GM18505 (cell line): ENCODE measurements around the gene TST.
"Not testable (repeated sequence)": the region's sequence is repeated elsewhere in the genome, so short reads cannot be mapped to it uniquely, and the experiment has no call there.

Experiments used
- ATAC-seq: cut with Tn5 transposase; IDR thresholded peaks from one replicate; pipeline ENCODE4 v1.9.1; 2021; ENCODE audit not compliant: unreplicated experiment
- POLR2A ChIP-seq: IDR thresholded peaks from 4 replicates; pipeline ENCODE4 v1.6.1; 2011; ENCODE audit warnings: borderline replicate concordance; ENCODE audit not compliant: insufficient read depth, insufficient read length; ENCODE audit errors: extremely low read depth

TST gene

DNA sequence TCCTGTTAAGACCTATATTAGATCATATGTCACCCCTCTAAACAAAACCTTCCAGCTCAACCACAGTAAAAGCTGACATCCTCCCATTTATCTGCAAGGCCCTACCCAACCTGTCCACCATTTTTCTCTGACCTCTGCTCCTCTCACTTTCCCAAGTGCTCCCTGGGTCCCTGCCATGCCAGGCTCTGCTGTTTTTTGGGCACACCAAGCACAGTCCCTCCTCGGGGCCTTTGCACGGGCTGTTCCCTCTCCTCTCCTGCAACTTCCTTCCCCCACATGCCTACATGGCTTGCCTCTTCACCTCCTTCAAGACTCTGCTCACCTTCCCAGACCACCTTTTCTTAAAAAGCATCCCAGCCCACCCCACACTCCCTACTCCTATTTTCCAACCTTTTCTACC, 9.8 kb downstream of the TST start:
- no peak for ATAC-seq

DNA sequence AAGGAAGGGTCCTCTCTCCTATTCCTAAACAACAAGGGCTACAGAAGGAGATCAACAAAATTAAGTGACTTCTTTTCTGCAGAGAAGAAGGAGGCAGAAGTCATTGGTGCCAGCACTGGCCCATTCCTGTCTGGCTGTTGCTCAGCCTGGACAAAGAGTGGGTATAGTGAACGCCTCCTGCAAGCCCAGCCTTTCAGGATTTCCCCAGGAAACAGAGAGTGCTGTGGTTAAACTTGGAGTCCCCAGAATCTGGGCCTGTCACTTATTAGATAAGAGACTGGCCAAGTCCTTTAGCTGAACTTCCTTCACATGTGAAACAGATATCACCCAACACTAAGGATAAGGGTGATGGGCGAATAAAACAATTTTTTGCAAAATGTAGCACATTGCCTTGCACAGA, 10.9 kb downstream of the TST start:
- TF ChIP-seq POLR2A, result no peak
- ATAC-seq, result no peak

More for the DNA sequence above, 9.8 kb downstream of the TST start:
- no peak for TF ChIP-seq POLR2A

DNA sequence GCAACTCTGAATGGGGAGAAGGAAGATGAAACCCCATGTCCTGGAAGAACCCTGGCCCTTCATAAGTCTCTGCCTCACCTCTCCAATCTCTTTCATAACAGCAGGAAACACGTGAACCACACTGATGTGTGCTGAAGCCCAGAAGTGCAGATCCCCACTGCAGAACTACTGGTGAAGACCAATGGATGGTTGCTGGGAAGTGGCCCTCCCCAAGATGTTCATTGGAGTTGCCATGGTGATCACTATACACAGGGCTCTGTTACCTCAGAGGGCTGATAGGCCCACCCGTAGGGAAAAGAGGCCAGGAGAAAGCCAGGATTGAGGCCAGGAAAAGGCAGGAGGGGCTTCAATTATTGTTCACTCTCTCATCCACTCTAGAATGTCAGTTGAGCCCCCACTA, 11.6 kb downstream of the TST start:
- no peak for ATAC-seq
- TF ChIP-seq POLR2A, result no peak

DNA sequence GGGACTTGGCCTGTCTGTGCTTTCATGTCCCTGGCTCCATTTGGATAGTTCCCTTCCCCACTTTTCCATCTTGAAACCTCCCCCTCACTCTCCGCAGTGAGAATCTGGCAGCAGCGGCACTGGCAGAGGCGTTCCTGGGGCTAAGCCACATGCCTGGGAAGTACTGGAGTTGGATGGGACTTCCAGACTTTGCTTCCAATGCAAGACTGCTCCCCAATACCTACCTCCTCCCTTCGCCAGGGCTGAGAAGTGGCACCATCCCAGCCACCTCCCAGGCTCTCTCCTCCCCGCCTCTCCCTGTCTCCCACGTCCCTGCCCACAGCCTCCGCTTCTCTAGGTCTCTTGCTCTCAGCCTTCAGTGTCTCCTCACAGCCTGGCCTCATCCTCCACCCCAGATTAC, 16.6 kb downstream of the TST start:
- TF ChIP-seq POLR2A, result no peak
- no peak for ATAC-seq

DNA sequence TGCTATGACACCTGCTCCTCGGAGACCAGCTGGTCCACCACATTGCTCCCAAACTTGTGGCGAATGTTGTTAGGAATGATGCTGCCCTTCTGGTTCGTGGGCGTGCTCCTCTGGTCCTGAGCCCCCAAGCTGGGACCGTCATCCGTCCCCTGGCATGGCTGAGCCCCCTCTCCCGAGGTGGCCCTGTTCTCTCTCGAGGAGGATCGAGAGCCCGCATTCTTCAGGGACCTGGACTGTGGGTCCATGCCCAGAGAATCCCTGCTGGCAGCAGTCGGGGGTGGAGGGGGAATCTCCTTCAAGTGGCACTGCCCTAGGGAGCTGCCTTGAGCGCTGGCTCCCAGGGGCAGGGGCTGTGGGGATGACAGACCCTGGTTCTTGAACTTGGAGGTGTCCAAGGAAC, 17.4 kb downstream of the TST start:
- no peak for ATAC-seq
- no peak for TF ChIP-seq POLR2A

DNA sequence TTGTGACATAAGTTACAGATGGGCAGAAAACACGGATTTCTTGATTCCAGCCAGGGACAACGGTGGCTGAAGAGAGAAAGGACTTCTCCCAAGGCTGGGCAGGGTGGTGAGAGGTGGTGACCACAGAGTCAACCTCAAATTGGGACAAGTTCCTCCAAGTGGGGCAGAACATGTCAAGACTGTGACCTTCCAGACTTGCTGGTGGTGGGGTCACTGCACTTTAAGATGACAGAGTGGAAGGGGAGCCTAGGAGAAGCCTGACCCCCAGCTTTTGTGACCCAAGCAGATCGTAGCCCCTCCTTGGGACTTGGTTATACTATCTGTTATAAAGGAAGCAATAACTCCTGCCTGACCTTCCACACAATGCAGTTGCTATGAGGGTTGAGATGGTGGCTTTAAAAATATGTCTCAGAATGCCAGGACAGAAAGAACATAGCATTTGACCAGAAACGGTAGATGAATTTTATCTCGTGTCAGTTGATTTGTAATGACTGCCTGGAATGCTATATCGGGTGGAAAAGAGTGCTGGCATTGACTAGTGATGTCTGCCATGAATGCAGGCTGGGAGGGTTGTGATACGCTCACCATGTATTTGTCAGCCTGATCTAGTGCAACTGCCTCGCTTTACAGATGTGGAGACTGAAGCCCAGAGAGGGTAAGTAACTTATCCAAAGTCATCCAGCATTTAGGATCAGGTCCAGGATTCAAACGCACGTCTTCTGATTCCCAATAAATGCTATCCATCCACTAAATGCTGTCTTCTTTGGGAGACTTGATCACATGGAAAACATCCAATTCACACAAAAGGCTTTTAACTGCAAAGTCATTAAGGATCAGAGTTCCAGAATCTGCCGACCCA, 18.3 kb downstream of the TST start:
- ATAC-seq, result no peak
- no peak for TF ChIP-seq POLR2A

DNA sequence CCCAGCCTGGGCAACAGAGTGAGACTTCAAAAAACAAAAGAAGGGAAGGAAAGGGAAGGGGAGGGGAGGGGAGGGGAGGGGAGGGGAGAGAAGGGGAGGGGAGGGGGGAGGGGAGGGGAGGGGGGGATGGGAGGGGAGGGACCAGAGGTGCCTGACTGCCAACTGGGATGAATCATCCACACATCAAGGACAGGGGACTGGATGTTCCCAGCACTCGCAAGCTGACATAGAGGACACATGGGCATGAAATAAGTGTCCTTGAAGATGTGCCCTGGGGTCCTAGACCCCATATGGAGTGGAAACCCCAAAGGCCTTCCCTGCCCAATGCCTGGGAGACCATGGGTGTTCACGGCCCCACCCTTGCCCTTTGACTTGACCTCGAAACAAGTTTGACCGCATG, 19.8 kb downstream of the TST start:
- no peak for ATAC-seq
- no peak for TF ChIP-seq POLR2A

DNA sequence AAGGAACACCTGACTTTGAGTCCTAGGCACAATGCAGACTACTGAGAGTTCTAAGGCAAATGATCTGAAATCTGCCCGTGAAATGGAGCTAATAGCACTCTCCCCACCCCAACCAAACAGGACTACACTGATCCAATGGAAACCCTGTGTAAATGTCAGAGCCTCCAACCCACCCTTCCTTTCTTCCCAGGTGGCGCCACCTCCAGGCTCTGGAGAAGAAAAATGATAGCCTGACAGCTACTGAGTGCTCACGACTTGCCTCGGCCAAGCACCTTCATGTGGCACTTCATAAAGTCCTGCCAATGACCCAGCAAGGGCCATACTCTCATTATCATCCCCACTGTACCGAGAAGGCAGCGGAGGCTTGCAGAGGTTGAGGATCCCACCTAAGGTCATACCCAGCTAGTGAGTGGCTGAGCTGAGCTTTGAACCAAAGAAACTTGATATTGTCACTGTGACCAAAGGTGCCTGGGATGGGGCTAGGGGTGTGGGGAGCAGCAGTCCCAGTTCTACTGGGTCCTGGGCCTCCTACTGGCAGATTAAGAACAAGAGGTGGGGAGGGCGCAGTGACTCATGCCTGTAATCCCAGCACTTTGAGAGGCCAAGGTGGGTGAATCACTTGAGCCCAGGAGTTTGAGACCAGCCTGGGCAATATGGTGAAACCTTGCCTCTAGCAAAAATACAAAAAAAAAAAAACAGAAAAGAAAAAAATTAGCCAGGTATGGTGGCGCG, 20.5 kb downstream of the TST start:
- ATAC-seq, result no peak
- no peak for TF ChIP-seq POLR2A

DNA sequence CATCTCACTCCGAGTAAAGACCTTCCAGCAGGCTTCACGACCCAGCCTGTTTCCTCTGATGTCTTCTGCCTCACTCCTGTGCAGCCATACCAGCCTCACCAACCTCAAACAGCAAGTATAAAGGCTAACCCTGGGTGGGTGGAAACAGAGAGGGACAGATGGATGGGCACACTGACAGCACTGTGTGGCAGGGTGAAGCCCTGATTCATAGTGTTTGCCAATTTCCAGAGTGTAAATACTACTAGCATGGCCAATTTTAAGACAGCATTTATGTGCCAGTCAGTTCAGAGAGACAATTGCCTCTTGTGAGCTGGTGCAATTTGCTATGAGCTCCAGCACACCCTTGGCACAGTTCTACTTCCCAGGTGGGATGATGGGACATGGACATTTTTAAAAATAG, 21.5 kb downstream of the TST start:
- ATAC-seq, result no peak
- no peak for TF ChIP-seq POLR2A

DNA sequence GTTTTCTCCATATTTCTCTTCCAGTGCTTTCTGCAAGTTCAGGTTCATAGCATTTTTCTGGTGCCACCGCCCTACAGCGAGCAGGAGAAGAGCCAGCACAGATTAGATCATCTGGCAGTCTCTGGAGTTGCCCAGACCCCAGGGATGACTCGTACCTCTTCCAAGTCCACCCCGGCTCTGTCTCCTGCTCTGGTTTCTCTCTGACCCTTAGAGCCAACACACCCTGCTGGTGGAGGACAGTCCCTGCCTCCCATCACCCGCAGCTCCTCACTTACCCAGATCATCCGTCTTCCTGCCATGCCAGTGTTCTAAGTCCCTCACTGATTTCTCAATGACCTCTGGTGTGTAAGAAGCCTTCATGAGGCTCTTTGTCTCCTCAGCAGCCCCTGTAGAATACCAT, 28.0 kb downstream of the TST start:
- no peak for ATAC-seq
- TF ChIP-seq POLR2A, result no peak

DNA sequence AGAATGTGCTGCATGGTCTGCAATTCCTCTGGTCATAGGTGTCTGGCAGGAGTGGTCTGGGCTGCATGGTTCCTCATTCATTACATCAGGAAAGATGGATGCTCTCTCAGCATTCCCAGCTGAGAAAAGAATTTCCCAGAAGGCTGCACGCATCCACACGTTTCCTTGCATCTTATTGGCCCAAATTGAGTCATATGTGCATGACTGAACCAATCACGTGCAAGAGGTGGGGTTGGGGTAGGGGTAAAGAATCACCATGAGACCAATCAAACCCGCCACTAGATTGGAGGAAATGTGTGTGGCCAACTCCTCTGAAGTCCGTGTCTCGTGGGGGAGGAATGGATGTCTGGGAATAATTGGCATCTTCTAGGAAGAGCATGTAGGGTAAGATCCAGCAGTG, 28.8 kb downstream of the TST start:
- no peak for ATAC-seq
- TF ChIP-seq POLR2A, result no peak

DNA sequence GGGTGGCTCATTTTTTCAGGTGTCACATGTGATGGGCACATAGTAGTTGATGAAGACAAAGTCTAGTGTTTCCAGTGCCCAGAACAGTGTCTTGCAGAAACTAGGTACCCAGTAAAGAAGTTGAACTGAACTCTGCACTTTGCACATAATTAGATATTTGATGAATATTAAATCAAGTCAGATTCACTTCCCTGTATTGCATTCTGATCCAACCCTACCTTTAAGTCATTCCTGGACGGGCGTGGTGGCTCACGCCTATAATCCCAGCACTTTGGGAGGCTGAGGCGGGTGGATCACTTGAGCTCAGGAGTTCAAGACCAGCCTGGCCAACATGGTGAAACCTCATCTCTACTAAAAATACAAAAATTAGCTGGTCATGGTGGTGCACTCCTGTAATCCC, 30.2 kb downstream of the TST start:
- ATAC-seq, result not testable (repeated sequence)

DNA sequence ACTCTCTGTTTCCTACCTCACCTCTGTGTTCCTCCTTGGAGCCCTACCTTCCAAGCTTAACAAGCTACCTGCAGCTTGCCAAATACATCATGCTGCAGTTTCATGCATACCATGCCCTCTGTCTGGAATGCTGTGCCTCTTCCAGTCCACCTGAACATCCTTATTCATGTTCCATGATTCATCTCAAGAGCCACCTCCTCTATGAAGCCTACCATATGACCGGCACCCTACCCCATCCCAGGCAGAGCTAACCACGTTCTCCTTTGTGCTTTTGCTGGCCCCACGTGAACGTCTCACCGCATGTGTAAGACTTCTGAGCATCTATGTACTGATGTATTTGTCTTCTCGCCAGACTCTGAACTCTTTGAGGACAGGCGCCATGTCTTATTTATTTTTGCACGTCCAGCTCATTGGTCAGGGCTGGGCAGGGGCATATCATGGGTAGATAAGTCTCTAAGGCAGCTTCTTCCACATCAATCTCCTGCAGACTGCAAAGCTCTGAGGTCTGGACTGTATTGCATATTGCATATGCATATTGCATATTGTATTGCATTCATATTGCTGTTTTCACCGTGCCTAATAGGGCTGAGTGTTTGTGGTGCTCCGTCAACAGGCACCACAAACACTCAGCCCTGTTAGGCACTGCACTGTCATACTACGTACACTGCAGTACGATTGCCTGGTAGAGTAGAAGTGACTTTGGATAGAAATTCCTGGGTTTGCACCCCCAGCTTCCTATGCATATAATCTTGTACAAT, 31.0 kb downstream of the TST start:
- ATAC-seq, result no peak
- TF ChIP-seq POLR2A, result no peak
